ENCODE results near the gene HEY2.

DNA sequence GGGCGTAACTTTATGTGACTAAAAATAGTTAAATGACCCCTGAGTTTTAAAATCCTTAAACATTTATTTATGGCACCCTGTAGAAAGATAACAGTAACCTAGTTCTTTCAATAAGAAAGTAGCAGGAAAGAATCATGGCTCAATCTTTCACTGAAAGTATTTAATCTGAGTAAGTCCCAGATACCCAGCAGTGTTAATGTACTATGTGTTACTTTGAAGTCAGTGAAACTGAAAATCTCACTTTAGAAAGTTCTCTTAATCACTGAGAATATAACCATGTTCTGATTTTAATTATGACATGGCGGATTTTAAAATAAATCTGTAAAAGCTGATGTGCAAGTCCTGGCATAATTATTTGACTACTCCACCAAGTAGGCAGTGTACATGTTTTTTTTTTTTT is 8.1 kb upstream of the HEY2 start:
- TF ChIP-seq POLR2A (IDR thresholded peaks at IDR 0.05; ENCODE audit: low read depth, low read length) (no peak), POLR2AphosphoS5 (IDR thresholded peaks at IDR 0.05; ENCODE audit: low read depth, low read length) (no peak)
